HG03520 (cell line): Measurements from ENCODE around the gene NFKB1.
"Not testable (repeated sequence)": the region's sequence is repeated elsewhere in the genome, so short reads cannot be mapped to it uniquely, and the experiment has no call there.

Experiments used
- ATAC-seq: cut with Tn5 transposase; IDR thresholded peaks from one replicate; pipeline ENCODE4 v1.9.1; 2021; ENCODE audit warnings: mild to moderate bottlenecking, moderate library complexity; ENCODE audit not compliant: unreplicated experiment

Gene NFKB1

DNA sequence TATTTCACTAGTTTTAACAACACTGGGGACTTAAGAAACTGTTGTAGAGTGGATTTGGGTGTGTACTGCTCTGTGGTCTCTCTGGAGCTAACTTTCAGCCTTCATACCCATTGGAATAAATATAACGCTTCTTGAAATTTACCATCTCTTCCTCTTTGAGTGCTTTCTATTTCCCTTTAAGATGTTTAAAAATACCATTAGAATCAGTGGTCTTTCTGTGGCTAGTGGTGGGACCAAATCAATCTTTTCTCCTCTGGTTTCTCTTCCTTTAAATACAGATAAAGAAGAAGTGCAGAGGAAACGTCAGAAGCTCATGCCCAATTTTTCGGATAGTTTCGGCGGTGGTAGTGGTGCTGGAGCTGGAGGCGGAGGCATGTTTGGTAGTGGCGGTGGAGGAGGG is 92.0 kb downstream of the NFKB1 start:
- no peak for ATAC-seq

DNA sequence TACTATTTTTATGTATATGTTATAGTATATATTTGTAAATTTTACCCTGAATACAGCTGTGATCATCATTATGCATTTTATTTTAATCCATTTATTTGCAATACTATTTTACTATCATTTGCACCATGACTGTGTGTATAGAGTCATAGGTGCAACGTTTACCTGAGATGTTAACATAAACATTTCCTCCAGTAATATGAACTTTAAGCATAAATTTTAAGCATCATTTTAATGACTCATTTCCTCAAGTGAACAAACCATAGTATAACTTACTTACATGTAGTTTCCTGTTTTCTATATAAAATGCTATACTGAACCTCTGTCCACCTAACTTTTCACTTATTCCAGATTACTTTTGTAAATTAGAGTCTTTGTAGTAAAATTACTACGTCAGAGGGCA is 92.8 kb downstream of the NFKB1 start:
- ATAC-seq, result no peak

DNA sequence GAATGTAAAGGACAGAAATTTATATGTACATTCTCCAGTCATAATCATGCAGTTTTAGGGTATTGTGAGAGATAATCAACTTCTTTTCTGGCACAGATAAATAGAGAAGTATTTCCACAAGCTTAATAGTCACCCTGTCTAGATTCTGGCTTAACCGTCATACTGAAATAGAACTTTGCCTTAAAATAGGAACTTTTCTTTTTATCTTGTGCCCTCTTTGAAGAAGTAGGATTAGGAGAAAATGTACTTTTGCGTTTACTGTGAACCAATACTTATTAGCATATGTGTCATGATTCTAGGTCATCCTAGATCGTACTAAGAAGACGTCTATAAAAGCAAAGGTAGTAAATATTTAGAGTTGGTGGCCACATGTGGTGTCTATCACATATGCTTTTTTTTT is 95.4 kb downstream of the NFKB1 start:
- ATAC-seq, result no peak

DNA sequence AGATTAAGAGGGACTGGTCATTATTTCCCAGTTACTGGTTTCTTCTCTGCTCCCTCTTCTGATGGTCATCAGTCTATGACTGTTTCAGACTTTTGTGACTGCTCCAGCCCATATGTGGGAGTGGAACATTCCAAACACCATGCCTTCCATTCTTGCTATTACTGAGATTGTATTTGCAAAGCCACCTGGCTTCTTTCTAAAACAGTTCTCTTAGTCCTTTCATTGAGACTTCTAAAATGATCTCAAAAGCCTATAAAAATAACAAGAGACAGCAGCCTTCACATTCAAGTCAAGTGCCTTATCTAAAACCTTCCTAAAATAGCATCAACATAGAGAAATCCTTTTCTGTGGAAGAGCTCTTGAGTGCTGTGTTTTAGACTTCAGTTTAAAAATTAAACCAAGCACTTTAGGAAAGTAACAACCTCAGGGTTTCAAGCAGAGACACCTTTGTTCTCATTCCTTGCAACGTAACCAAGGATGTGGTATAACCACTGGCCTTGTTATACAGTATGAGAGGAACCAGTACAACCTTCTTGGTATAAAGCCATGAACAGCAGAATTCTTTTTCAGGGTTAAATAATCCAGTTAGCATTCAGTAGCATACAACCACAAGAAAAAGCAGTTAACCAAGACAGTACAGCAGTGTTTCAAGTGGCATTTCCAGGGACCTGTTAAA is 97.1 kb downstream of the NFKB1 start:
- ATAC-seq, result peak; percentile 37

DNA sequence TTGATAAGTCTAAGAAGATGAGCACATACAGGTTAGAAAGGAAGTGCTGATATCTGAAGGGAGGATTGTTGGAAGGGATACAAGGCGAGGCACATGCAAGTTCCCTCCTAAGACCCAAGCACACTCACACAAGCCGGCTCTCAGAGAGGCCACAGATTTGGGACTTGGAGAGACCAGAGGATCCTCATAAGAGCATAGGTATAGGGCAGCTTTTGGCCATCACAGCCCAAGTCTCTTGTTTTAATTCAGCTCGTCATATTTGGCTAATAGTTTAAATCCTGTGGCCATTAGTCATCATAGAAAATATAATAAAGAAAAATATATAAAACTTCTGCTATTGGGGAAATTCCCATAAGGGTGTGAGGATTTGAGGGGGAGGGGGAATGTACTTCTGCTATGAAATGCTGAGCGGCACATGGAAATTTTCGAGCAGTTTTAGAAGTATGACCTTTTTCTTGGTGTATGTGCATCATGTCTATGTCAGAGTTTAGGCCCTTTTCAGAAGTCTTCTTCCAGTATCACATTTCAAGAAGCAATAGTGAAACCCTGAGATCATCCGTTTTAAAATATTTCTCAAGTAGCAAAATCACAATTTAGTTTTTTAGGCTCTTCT is 97.7 kb downstream of the NFKB1 start:
- peak; percentile 55 for ATAC-seq

DNA sequence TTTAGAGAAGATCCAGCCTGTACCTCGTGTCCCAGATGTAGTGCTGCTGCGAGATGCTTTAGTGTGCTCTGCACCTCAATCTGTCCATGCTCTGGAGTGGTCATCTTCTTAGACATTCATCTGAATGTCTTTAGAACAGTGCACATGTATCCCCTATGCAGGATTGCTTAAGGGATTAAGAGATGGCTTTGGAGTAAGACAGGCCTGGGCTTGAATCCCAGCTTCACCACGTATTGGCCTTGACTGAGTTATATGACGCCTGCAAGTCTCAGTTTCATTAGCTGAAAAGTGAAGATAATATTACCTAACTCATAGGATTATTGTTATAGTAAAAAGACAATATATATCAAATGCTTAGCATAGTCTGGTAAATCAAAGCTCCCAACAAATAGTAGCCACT is 98.3 kb downstream of the NFKB1 start:
- ATAC-seq, result no peak

DNA sequence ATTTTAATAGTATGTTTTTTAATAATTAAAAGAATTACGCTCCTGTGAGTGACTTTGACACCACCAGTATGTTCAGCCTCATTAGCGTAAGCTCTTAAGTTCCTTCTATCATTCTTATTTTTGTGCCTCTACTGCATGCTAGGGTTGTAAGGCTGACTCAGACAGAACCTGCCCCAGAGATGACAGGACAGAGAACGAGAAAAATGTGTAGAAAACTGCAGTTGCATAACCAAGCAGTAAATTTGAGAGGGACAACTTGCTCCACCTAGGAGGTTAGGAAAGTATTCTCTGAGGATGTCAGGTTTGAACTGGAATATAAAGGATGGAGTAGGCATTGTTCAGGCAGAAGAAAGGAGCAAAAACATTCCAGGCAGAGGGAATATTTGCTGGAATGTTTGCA is 98.7 kb downstream of the NFKB1 start:
- ATAC-seq, result no peak

DNA sequence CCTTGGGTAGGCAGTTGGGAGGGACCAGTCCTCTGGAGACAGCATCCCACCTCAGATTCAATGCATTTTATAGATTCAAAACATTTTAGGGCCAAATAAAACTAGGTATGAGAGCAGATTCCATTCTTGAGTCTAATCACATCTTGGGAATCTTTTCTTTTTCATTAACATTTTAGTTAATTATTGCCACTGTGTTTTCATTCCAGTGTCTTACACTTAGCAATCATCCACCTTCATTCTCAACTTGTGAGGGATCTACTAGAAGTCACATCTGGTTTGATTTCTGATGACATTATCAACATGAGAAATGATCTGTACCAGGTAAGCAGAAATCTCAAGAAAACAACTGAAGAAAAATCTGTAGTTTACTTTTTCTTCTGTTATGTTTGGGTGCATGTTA is 99.5 kb downstream of the NFKB1 start:
- no peak for ATAC-seq

DNA sequence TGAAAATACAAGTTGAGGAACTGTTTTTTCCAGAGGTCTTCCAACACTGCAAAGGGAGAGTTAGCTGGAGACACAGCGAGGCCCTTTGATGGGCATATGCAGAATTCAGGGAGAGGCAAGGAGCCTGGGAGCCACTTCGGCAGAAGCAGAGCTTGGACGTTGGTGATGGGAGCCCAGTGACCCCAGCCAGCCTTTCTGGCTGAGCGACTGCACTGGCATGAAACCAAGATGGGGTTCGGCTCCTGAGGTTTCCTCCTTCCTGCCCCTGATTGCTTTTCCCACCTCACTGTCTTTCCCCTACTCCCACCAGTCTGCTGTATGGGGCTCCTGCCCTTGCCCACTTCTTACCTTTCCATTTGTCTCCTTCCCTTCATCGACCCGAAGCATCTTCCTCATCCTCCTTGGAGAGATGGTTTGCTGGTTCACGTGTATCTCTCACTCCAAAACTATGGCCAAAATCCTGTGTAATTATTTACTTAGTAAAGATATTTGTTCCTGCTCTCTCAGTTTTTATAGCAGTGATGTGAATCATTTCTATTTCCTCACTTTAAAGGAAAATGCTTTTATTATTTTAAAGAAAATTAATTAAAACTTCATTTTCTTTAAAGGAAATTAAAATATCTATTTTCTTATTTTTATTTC is 100.5 kb downstream of the NFKB1 start:
- ATAC-seq, result no peak

DNA sequence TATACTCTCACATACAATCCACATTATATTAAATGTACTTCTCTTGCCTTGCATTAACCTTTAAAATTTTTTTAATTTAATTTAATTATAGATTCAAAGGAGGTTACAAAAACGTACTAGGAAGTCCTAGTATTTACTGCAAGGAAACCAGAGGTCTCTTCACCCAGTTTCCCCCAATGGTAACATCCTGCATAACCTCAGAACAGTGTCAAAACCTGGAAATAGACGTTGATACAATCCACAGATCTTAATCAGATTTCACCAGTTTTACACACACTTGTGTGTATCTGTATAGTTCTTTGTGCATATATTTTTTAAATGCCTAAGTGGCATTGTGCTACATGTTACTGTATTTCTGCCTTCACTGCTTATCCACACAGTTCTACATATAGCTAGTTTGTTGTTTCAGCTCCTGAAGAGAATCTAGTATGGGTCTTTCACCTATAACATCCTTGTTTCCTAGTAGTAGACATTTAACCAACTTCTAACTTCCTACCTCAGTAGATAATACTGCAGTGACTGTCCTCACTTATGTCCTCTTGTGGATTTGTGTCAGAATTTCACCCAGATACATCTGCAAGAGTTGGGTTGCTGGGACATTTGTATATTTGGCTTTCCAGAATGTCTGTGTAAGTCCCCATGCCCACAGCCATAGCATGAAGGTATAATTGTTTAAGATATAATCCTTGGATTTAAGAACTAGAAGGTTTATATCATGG is 103.2 kb downstream of the NFKB1 start:
- ATAC-seq, result no peak

DNA sequence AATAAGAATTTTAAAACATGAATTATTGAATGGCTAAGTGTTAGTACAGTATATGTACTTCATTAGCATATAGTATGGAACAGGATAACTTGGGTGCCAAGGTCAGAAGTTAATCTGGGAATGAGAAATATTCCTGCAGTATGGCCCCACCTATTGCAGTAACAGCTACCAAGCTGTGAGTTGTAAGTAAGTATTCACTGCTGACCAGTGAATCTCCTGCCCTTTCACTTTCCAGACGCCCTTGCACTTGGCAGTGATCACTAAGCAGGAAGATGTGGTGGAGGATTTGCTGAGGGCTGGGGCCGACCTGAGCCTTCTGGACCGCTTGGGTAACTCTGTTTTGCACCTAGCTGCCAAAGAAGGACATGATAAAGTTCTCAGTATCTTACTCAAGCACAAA is 105.1 kb downstream of the NFKB1 start:
- ATAC-seq, result no peak

DNA sequence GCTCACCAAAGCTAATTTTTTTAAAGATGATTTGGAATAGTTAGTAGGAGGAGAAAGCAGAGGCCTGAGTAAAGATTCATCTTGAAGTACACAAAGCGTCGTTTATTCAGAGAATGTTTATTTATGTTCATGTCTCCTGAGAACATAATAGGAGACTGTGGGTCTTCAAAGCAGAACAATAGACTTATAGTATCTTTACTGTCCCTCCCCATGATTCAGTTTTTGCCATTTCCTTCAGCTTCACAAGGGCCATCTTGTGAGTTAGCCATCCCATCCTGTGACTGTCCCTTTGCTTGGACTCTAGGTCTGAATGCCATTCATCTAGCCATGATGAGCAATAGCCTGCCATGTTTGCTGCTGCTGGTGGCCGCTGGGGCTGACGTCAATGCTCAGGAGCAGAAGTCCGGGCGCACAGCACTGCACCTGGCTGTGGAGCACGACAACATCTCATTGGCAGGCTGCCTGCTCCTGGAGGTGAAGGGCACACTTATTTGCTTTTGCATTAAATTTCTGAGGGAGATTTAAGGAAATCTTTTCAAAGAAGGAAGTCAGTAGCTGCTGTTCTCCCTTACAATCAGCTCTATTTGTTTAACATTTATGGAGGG is 105.8 kb downstream of the NFKB1 start:
- ATAC-seq, result no peak

DNA sequence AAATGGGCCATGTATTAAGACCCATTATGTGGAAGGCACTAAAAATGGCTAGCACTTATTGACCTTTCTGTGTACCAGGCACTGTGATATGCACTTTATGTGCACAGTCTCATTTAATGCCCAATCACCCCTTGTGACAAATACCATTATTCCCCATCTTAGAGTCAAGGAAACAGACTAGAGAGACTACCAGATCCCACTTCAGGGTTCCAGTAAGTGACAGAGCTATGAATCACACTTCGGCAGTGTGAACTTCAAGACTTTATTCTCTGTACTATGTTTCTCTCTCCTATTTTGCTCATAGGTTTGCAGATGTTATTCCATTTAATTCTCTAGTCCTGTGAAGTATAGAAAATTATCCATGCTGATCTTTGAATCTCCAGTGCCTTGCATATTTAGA is 107.0 kb downstream of the NFKB1 start:
- no peak for ATAC-seq

DNA sequence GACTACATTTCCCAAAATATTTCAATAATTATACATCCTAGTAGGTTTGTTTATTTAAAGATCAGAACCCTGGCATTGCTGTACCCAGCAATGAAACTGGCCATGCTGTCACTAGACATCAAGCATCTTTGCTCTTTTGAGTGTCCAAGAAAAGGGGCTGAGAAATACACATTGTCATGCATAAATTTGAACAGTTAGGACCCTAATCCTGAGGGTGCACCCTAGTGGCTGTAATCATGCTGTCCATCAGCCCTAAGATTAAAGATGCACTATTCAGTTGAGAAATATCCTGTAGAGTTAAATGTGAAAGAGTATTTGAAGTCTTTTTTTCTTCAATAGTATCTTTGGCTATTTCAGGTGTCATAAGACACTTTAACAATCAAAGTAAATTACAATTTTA is 108.8 kb downstream of the NFKB1 start:
- no peak for ATAC-seq

DNA sequence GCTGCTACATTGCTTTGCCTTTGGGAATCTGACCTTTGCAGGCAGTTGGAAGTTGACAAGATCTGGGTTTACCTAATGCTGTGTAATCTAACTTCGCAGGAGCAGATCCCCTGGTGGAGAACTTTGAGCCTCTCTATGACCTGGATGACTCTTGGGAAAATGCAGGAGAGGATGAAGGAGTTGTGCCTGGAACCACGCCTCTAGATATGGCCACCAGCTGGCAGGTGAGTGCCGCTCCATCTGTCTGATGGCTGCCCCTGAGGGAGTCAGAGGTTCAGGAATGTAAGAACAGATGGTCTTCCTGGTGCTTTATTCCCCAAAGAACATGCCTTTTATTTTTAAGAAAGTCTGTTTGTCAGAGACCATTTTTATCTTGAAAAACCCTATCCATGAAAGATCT is 109.3 kb downstream of the NFKB1 start:
- ATAC-seq, result no peak

DNA sequence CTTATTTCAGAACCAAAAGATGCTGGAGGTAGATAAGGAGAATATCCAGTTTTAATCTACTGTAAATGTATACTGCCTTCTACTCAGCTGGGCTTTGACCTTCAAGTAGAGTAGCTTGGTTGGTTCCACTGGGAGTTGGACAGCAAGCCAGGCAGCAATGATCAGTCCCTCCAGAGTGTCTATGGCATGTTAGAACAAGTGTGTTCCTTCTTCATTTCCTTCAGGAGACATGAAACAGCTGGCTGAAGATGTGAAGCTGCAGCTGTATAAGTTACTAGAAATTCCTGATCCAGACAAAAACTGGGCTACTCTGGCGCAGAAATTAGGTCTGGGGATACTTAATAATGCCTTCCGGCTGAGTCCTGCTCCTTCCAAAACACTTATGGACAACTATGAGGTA is 111.1 kb downstream of the NFKB1 start:
- ATAC-seq, result no peak

DNA sequence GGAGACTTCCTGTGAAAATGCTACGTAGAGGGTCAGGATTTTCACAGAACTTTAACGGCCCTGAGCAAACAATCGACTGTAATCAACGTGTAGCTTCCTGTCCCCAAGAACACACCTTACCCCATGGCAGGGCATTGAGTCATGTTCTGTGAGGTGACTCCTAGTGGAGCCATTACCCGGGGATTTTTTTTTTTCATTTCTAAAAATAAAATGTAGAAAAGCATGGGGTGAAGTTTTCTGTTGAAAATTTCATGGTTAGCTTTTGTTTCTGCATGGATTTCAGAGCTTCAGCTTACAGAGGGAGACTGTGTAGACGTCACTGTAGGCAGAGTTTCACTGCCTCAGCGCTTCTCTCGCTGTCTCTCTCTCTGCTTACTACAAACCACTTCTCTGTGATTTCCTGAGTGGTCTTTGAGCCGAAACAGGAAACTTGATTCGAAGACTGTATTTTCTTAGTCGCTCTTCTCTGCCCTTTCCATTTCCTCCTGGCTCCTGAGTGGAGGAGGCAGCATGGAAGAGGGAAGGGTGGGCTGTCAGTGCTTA is 111.7 kb downstream of the NFKB1 start:
- peak; percentile 39 for ATAC-seq

DNA sequence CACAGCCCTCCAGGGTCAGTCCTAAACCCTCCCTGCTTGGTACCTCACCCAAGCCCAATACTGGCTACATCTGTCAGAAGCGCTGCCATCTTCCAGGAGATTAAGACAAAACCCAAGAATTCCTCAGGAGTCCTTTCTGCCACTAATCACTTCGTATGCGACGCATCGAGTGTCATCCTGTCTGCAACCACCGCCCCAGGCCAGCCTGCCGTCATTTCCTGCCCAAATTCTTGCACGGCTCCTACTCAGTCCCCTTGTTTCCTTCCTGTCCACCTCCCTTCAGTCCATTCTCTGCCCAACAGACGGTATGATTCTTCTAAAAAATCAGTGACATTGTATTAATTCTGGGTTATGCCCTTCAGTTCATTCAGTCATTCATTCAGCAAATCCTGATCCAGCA is 113.6 kb downstream of the NFKB1 start:
- no peak for ATAC-seq

DNA sequence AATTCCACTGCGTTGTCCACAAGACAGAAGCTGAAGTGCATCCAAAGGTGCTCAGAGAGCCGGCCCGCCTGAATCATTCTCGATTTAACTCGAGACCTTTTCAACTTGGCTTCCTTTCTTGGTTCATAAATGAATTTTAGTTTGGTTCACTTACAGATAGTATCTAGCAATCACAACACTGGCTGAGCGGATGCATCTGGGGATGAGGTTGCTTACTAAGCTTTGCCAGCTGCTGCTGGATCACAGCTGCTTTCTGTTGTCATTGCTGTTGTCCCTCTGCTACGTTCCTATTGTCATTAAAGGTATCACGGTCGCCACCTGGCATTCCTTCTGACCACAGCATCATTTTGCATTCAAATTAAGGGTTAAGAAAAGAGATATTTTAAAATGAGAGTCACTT is 115.5 kb downstream of the NFKB1 start:
- ATAC-seq, result no peak

DNA sequence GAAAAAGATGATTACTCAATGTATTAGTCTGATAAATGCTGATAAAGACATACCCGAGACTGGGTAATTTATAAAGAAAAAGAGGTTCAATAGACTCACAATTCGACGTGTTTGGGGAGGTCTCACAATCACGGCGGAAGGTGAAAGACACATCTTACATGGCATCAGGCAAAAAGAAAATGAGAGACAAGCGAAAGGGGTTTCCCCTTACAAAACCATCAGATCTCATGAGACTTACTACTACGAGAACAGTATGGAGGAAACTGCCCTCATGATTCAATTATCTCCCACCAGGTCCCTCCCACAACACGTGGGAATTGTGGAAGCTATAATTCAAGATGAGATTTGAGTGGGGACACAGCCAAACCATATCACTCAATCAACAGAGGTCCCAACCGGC is 117.9 kb downstream of the NFKB1 start:
- not testable (repeated sequence) for ATAC-seq
